Brain microvascular endothelial cell (primary cell): ENCODE data around the gene HAUS2.
A peak's percentile ranks its signal among the peaks of the same experiment; 100 is the strongest.
"Not testable (repeated sequence)": the region's sequence is repeated elsewhere in the genome, so short reads cannot be mapped to it uniquely, and the experiment has no call there.

Source experiments
- DNase-seq: peaks from one replicate; pipeline ENCODE4 v3.0.0-alpha.2; 2020
- H3K27ac ChIP-seq: fragments of 250-450 bp; sonication (Bioruptor Pico); 2 replicates; pipeline ENCODE4 v1.5.1; 2020; ENCODE audit warnings: mild to moderate bottlenecking, moderate library complexity
- H3K27me3 ChIP-seq: fragments of 250-450 bp; sonication (Bioruptor Pico); replicated peaks from 2 replicates; pipeline ENCODE4 v1.5.1; 2020; ENCODE audit warnings: mild to moderate bottlenecking
- H3K36me3 ChIP-seq: fragments of 250-450 bp; sonication (Bioruptor Pico); replicated peaks from 2 replicates; pipeline ENCODE4 v1.5.1; 2020; ENCODE audit warnings: mild to moderate bottlenecking
- H3K4me3 ChIP-seq: 2 replicates; pipeline ENCODE4 v1.5.1; 2011; ENCODE audit warnings: low read depth, mild to moderate bottlenecking, control low read depth, low read length, moderate library complexity
- CTCF ChIP-seq: IDR thresholded peaks from 2 replicates; pipeline ENCODE4 v1.5.1; 2011; ENCODE audit warnings: low read depth, mild to moderate bottlenecking, moderate library complexity, low read length, control low read depth, inconsistent platforms; ENCODE audit errors: missing control alignments
- in situ Hi-C: cut with HindIII; loops from 2 replicates; pipeline ENCODE4 v1.10.0; 2017; ENCODE audit warnings: low sequenced_read_pairs, low pct_ligation_motif_present

Gene HAUS2

GRCh38 chr15:42533246-42533645 is 15.4 kb upstream of the HAUS2 start:
- H3K27ac ChIP-seq, result no peak overlapping the region
- in situ Hi-C loops, result no loop called here
- peaks cover 30% of the 10 kb centered on the region for H3K36me3 ChIP-seq
- no peak for TF ChIP-seq CTCF
- no peaks in the 10 kb centered on the region for H3K27me3 ChIP-seq
- H3K4me3 ChIP-seq, result no peak overlapping the region
- no peak for DNase-seq

GRCh38 chr15:42544853-42545629 is 3.6 kb upstream of the HAUS2 start:
- no peak for TF ChIP-seq CTCF
- DNase-seq, result peak; percentile 1
- Histone ChIP-seq H3K4me3 (no peak overlapping the region), H3K27ac (no peak overlapping the region), H3K27me3 (no peaks in the 10 kb centered on the region), H3K36me3 (peaks cover 8% of the 10 kb centered on the region)
- in situ Hi-C loops, result no loop called here

GRCh38 chr15:42547918-42548248 is 755 bp upstream of the HAUS2 start:
- in situ Hi-C loops, result no loop called here
- no peak for DNase-seq
- Histone ChIP-seq H3K27ac (peak overlapping the region; percentile 37), H3K36me3 (peaks cover 5% of the 10 kb centered on the region), H3K27me3 (no peaks in the 10 kb centered on the region), H3K4me3 (peak overlapping the region; percentile 94)
- TF ChIP-seq CTCF, result no peak

GRCh38 chr15:42549032-42549491 is 424 bp downstream of the HAUS2 start:
- in situ Hi-C loops, result no loop called here
- TF ChIP-seq CTCF, result no peak
- DNase-seq, result peak; percentile 3
- H3K27ac ChIP-seq, result peak overlapping the region; percentile 37
- H3K4me3 ChIP-seq, result peak overlapping the region; percentile 94
- H3K36me3 ChIP-seq, result peaks cover 2% of the 10 kb centered on the region
- H3K27me3 ChIP-seq, result no peaks in the 10 kb centered on the region

GRCh38 chr15:42549741-42550392 is 1.2 kb downstream of the HAUS2 start:
- in situ Hi-C loops, result no loop called here
- DNase-seq, result no peak
- H3K27me3 ChIP-seq, result no peaks in the 10 kb centered on the region
- peaks cover 2% of the 10 kb centered on the region for H3K36me3 ChIP-seq
- H3K4me3 ChIP-seq, result peak overlapping the region; percentile 94
- no peak overlapping the region for H3K27ac ChIP-seq
- no peak for TF ChIP-seq CTCF

GRCh38 chr15:42553554-42553953 is 4.9 kb downstream of the HAUS2 start:
- in situ Hi-C loops, result no loop called here
- peaks cover 2% of the 10 kb centered on the region for H3K36me3 ChIP-seq

GRCh38 chr15:42556550-42557207 is 8.0 kb downstream of the HAUS2 start:
- H3K4me3 ChIP-seq, DNase-seq, in situ Hi-C loops, H3K36me3 ChIP-seq, H3K27me3 ChIP-seq, H3K27ac ChIP-seq: not testable (repeated sequence)

More at GRCh38 chr15:42553554-42553953, 4.9 kb downstream of the HAUS2 start:
- Histone ChIP-seq H3K27ac (no peak overlapping the region), H3K27me3 (no peaks in the 10 kb centered on the region), H3K4me3 (no peak overlapping the region)
- DNase-seq, result no peak
- no peak for TF ChIP-seq CTCF
